Measurements from ENCODE around the gene NTNG1.
A peak's percentile ranks its signal among the peaks of the same experiment; 100 is the strongest.
"Not testable (repeated sequence)": the region's sequence is repeated elsewhere in the genome, so short reads cannot be mapped to it uniquely, and the experiment has no call there.

Gene NTNG1

GRCh38 chr1:107145637-107146036 is 4.8 kb downstream of the NTNG1 start:
- no peak for DNase-seq

- DNase-seq, result no peak
These were observed 7.0 kb downstream of the NTNG1 start for GRCh38 chr1:107147843-107148242.

GRCh38 chr1:107149946-107150345 is 9.1 kb downstream of the NTNG1 start:
- no peak for DNase-seq

- DNase-seq, result no peak
These were observed 10.5 kb downstream of the NTNG1 start for GRCh38 chr1:107151295-107151694.

- no peak for DNase-seq
These were observed 11.6 kb downstream of the NTNG1 start for GRCh38 chr1:107152395-107152794.

GRCh38 chr1:107153014-107153413 is 12.2 kb downstream of the NTNG1 start:
- DNase-seq, result no peak

- no peak for DNase-seq
These were observed 17.7 kb downstream of the NTNG1 start for GRCh38 chr1:107158496-107158895.

- DNase-seq, result no peak
These were observed 18.2 kb downstream of the NTNG1 start for GRCh38 chr1:107158991-107159390.

- no peak for DNase-seq
These were observed 21.9 kb downstream of the NTNG1 start for GRCh38 chr1:107162745-107163144.

- not testable (repeated sequence) for DNase-seq
These were observed 24.1 kb downstream of the NTNG1 start for GRCh38 chr1:107164901-107165300.

GRCh38 chr1:107169615-107170014 is 28.8 kb downstream of the NTNG1 start:
- no peak for DNase-seq

GRCh38 chr1:107171333-107171732 is 30.5 kb downstream of the NTNG1 start:
- no peak for DNase-seq

GRCh38 chr1:107172450-107173170 is 31.8 kb downstream of the NTNG1 start:
- no peak for DNase-seq

GRCh38 chr1:107175102-107175909 is 34.5 kb downstream of the NTNG1 start:
- no peak for DNase-seq

GRCh38 chr1:107181253-107181969 is 40.6 kb downstream of the NTNG1 start:
- no peak for DNase-seq

GRCh38 chr1:107183011-107183410 is 42.2 kb downstream of the NTNG1 start:
- DNase-seq, result no peak

- DNase-seq, result peak; percentile 17
These were observed 44.0 kb downstream of the NTNG1 start for GRCh38 chr1:107184888-107185287.

- DNase-seq, result no peak
These were observed 46.6 kb downstream of the NTNG1 start for GRCh38 chr1:107187399-107187798.

- no peak for DNase-seq
These were observed 47.3 kb downstream of the NTNG1 start for GRCh38 chr1:107188160-107188559.

- DNase-seq, result no peak
These were observed 53.5 kb downstream of the NTNG1 start for GRCh38 chr1:107194380-107194779.

GRCh38 chr1:107195476-107195875 is 54.6 kb downstream of the NTNG1 start:
- no peak for DNase-seq

- DNase-seq, result peak; percentile 52
These were observed 56.2 kb downstream of the NTNG1 start for GRCh38 chr1:107196973-107197562.

- no peak for DNase-seq
These were observed 57.7 kb downstream of the NTNG1 start for GRCh38 chr1:107198561-107198960.

Data from activated CD4-positive, alpha-beta T cell treated with anti-CD3 and anti-CD28 coated beads, Interleukin-2, Interleukin-6, amounts not matched to agents 100 ng/mL and 50 ng/mL, durations not matched to agents 16 hours and 8 hours (primary cell).